OCI-LY7 (cell line): Measurements from ENCODE around the gene PPT2.

Experiments used
- CTCF ChIP-seq: fragments of 200-600 bp; sonication (generic); conservative IDR thresholded peaks from 2 replicates; pipeline ENCODE4 v1.5.1; 2014; ENCODE audit warnings: mild to moderate bottlenecking, antibody characterized with exemption, low read length, moderate library complexity, mixed read lengths
- EZH2phosphoT487 ChIP-seq: fragments of 200-600 bp; sonication (generic); IDR thresholded peaks from 2 replicates; pipeline ENCODE4 v1.6.1; 2018; ENCODE audit warnings: low read depth, borderline replicate concordance, mild to moderate bottlenecking, mixed run types, antibody characterized with exemption, low read length, moderate library complexity, mixed read lengths

DNA sequence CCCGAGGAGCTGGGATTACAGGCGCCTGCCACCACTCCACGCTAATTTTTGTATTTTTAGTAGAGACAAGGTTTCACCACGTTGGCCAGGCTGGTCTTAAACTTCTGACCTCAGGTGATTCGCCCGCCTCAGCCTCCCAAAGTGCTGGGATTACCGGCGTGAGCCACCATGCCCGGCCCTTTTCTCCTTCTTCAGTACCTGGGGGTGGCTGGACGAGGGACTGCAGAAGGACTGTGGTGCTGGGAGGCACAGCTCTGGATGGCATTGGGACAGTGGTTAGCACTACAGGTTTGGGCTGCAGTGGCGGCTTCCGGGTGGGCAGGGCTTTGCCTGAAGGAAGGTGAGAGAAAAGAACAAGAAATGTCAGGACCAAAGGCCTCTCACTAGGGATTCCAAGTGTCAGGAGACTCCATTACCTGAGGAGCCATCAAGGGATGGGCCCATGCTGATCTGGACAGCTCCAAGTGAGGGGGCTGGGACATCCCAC is 33.3 kb upstream of the PPT2 start:
- TF ChIP-seq CTCF (no peak), EZH2phosphoT487 (no peak)
